BLaER1 treated with 17β-estradiol and CSF1 and Interleukin-3, amounts not matched to agents 10 nM and 100 nM (cell line): ENCODE results near the gene IRGM.
"Not testable (repeated sequence)": the region's sequence is repeated elsewhere in the genome, so short reads cannot be mapped to it uniquely, and the experiment has no call there.

Experiments used
- H3K27ac ChIP-seq, 11 experiments: shearing (Covaris generic); formaldehyde crosslinking; 2 replicates each; pipeline ENCODE4 v1.8.1; 2022
- H3K27me3 ChIP-seq, 11 experiments: shearing (Covaris generic); formaldehyde crosslinking; 2 replicates each; pipeline ENCODE4 v1.8.1; 2022
- H3K36me3 ChIP-seq, 11 experiments: shearing (Covaris generic); formaldehyde crosslinking; 2 replicates each; pipeline ENCODE4 v1.8.1; 2022
- H3K4me1 ChIP-seq, 10 experiments: shearing (Covaris generic); formaldehyde crosslinking; 2 replicates each; pipeline ENCODE4 v1.8.1; 2022
- H3K4me2 ChIP-seq, 11 experiments: shearing (Covaris generic); formaldehyde crosslinking; 2 replicates each; pipeline ENCODE4 v1.8.1; 2022
- H3K4me3 ChIP-seq, 10 experiments: shearing (Covaris generic); formaldehyde crosslinking; 2 replicates each; pipeline ENCODE4 v1.8.1; 2022
- H3K9ac ChIP-seq, 11 experiments: shearing (Covaris generic); formaldehyde crosslinking; 2 replicates each; pipeline ENCODE4 v1.8.1; 2022
- H3K9me3 ChIP-seq, 11 experiments: shearing (Covaris generic); formaldehyde crosslinking; replicated peaks in 1 of 11; 2 replicates each; pipeline ENCODE4 v1.8.1; 2022
- H4K20me1 ChIP-seq, 11 experiments: shearing (Covaris generic); formaldehyde crosslinking; 2 replicates each; pipeline ENCODE4 v1.8.1; 2022
- Cebpa-rat ChIP-seq, 11 experiments: shearing (Covaris generic); IDR thresholded peaks; 2 replicates each; pipeline ENCODE4 v1.8.1; 2022

Gene IRGM, protein sequence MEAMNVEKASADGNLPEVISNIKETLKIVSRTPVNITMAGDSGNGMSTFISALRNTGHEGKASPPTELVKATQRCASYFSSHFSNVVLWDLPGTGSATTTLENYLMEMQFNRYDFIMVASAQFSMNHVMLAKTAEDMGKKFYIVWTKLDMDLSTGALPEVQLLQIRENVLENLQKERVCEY

GRCh38 chr5:150846308-150846653 is at the start of gene IRGM:
Gene IRGM, plus strand, starts transcription at chr5:150846521. Its CDS starts 1,603 bp downstream, at chr5:150848124.
- H3K27me3 ChIP-seq, H3K36me3 ChIP-seq, H4K20me1 ChIP-seq: not testable (repeated sequence)
- H3K27ac ChIP-seq, result peak within 1 kb of the TSS in 9 of 11 experiments; percentile 53 to 79 (median 77); a peak in 18 of 22 replicates
- H3K9me3 ChIP-seq, result peaks cover 6 to 21% (median 15%) of the 10 kb centered on the region in 11 experiments; a peak in 20 of 22 replicates
- H3K4me3 ChIP-seq, result peak within 1 kb of the TSS; percentile 17 to 61 (median 43); a peak in 16 of 20 replicates
- peaks cover 0 to 29% (median 20%) of the 10 kb centered on the region in 10 experiments; a peak in 17 of 20 replicates for H3K4me1 ChIP-seq
- H3K9ac ChIP-seq, result peak within 1 kb of the TSS in 10 of 11 experiments; percentile 8 to 69 (median 62); a peak in 18 of 22 replicates
- peak within 1 kb of the TSS; percentile 70 to 91 (median 85) for H3K4me2 ChIP-seq

DNA sequence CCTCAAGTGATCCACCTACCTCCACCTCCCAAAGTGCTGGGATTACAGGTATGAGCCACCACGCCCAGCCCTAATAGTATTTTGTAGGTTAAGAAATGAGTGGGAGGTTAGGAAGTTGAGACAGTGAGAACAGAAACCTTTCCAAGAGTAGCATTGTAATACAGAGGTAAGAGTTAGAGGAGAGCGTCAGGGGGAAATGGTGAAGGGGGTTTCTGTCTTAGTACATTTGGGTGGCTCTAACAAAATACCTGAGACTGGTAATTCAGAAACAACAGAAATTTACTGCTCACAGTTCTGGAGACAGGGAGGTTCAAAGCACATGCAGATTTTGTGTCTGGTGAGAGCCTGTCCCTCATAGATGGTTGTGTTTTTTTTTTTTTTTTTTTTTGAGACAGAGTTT is 48.9 kb upstream of the IRGM start:
- Histone ChIP-seq H3K9me3 (peaks cover 0 to 7% (median 0%) of the 10 kb centered on the region in 11 experiments; a peak in 4 of 22 replicates), H3K27me3 (no peaks in the 10 kb centered on the region), H3K36me3 (peaks cover 15 to 68% (median 44%) of the 10 kb centered on the region in 11 experiments; a peak in 19 of 22 replicates), H3K4me1 (peaks cover 5 to 28% (median 12%) of the 10 kb centered on the region in 10 experiments; a peak in 17 of 20 replicates), H3K4me3 (no peak overlapping the region), H4K20me1 (peaks cover 0 to 32% (median 7%) of the 10 kb centered on the region in 11 experiments; a peak in 8 of 22 replicates), H3K27ac (no peak overlapping the region), H3K4me2 (no peak overlapping the region), H3K9ac (no peak overlapping the region)
- TF ChIP-seq Cebpa-rat (IDR thresholded peaks at IDR 0.05), result no peak

DNA sequence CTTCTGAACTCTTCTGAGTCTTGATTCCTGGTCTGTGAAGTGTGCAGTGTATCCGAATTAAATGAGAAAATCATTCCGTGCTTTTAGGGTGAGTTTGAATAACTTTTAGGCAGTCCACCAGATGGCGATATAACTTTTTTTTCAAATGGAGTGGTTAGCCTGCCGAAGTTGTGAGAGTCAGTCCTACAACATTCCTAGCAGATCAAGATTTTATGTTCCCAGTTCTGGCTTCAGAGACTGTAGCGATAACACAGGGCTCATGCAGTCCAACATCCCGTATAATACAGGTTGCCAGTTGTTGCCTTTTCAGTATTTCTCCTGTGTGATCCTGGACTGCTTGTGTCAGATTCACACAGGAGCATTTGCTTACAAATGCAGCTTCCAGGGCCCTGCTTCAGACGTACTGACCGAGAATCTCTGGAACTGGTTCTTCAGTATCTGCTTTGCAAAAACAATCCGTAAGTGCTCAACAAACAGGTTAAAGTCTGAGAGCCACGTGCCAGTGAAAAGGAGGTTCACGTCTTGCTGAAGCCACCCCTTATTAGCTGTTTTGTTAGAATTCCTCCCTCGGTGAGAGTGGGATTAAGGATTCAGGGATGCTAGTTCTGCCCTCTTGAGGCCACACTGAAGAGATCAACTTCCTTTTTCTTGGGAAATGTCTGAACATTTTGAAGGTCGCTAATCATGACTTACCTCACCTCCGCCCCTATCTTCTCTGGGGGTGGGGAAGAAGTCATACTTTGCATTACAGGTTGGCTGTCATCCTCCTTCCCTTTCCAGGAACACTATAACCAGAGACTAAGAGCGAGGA is 45.0 kb upstream of the IRGM start:
- H3K27me3 ChIP-seq, result no peaks in the 10 kb centered on the region
- peaks cover 1 to 30% (median 12%) of the 10 kb centered on the region in 11 experiments; a peak in 16 of 22 replicates for H3K36me3 ChIP-seq
- H3K9me3 ChIP-seq, result peaks cover 0 to 14% (median 7%) of the 10 kb centered on the region in 11 experiments; a peak in 9 of 22 replicates
- peak overlapping the region in 1 of 10 experiments; percentile 16; a peak in 1 of 20 replicates for H3K4me3 ChIP-seq
- H3K4me2 ChIP-seq, result peak overlapping the region in 9 of 11 experiments; percentile 8 to 67 (median 47); a peak in 15 of 22 replicates
- TF ChIP-seq Cebpa-rat (IDR thresholded peaks at IDR 0.05), result no peak
- H3K4me1 ChIP-seq, result peaks cover 5 to 13% (median 11%) of the 10 kb centered on the region in 10 experiments; a peak in 15 of 20 replicates
- peak overlapping the region in 3 of 11 experiments; percentile 13 to 24 (median 19); a peak in 2 of 22 replicates for H3K9ac ChIP-seq
- peaks cover 0 to 6% (median 0%) of the 10 kb centered on the region in 11 experiments; a peak in 6 of 22 replicates for H4K20me1 ChIP-seq
- H3K27ac ChIP-seq, result 0 out of 22 replicates have a peak overlapping the region, but pooled peaks of 1 of the 11 experiments have one; percentile 6

GRCh38 chr5:150804388-150804787 is 41.9 kb upstream of the IRGM start:
- Histone ChIP-seq H3K27ac (no peak overlapping the region), H3K4me1 (peaks cover 5 to 13% (median 11%) of the 10 kb centered on the region in 10 experiments; a peak in 15 of 20 replicates), H3K36me3 (no peaks in the 10 kb centered on the region), H3K4me2 (no peak overlapping the region), H3K4me3 (no peak overlapping the region), H3K27me3 (no peaks in the 10 kb centered on the region), H3K9ac (no peak overlapping the region), H4K20me1 (no peaks in the 10 kb centered on the region), H3K9me3 (peaks cover 2 to 20% (median 10%) of the 10 kb centered on the region in 11 experiments; a peak in 18 of 22 replicates)
- no peak for TF ChIP-seq Cebpa-rat (IDR thresholded peaks at IDR 0.05)

GRCh38 chr5:150809363-150809762 is 37.0 kb upstream of the IRGM start:
- Histone ChIP-seq H3K9me3 (peaks cover 5 to 34% (median 17%) of the 10 kb centered on the region in 11 experiments; a peak in 19 of 22 replicates), H3K36me3 (no peaks in the 10 kb centered on the region), H3K27me3 (no peaks in the 10 kb centered on the region), H3K4me2 (no peak overlapping the region), H3K4me1 (no peaks in the 10 kb centered on the region), H3K9ac (no peak overlapping the region), H3K4me3 (no peak overlapping the region), H4K20me1 (no peaks in the 10 kb centered on the region), H3K27ac (no peak overlapping the region)
- no peak for TF ChIP-seq Cebpa-rat (IDR thresholded peaks at IDR 0.05)

- no peak overlapping the region for H3K4me2 ChIP-seq
- no peak overlapping the region for H3K27ac ChIP-seq
- no peak overlapping the region for H3K4me3 ChIP-seq
- H4K20me1 ChIP-seq, result no peaks in the 10 kb centered on the region
- no peaks in the 10 kb centered on the region for H3K36me3 ChIP-seq
- no peak overlapping the region for H3K9ac ChIP-seq
- no peaks in the 10 kb centered on the region for H3K4me1 ChIP-seq
- H3K27me3 ChIP-seq, result no peaks in the 10 kb centered on the region
- H3K9me3 ChIP-seq, result peaks cover 29 to 49% (median 42%) of the 10 kb centered on the region in 11 experiments
- TF ChIP-seq Cebpa-rat (IDR thresholded peaks at IDR 0.05), result no peak
Measured at GRCh38 chr5:150815010-150815409, 31.3 kb upstream of the IRGM start.

DNA sequence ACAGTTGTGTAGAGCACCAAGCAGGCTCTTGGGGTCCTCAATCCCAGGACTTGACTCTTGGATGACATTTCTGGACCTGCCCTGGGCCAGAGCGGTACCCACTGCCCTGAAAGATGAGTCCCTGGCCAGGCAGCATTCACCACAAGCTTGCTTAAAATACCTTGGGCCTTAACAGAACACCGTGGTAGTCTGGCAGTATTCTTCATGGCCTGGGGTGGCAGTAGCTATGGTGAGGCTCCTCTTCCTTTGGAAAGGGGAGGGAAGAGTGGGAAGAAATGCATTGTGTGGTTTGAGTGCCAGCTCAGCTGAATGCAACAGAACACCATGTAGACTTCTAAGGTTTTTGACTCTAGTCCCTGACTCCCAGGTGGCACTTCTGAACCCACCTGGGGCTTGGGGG is 29.4 kb upstream of the IRGM start:
- peaks cover 37 to 62% (median 53%) of the 10 kb centered on the region in 11 experiments for H3K9me3 ChIP-seq
- H3K27me3 ChIP-seq, result no peaks in the 10 kb centered on the region
- H3K4me1 ChIP-seq, result no peaks in the 10 kb centered on the region
- H3K4me2 ChIP-seq, result no peak overlapping the region
- H3K9ac ChIP-seq, result no peak overlapping the region
- H3K36me3 ChIP-seq, result no peaks in the 10 kb centered on the region
- H4K20me1 ChIP-seq, result no peaks in the 10 kb centered on the region
- no peak overlapping the region for H3K27ac ChIP-seq
- no peak overlapping the region for H3K4me3 ChIP-seq
- TF ChIP-seq Cebpa-rat (IDR thresholded peaks at IDR 0.05), result no peak

DNA sequence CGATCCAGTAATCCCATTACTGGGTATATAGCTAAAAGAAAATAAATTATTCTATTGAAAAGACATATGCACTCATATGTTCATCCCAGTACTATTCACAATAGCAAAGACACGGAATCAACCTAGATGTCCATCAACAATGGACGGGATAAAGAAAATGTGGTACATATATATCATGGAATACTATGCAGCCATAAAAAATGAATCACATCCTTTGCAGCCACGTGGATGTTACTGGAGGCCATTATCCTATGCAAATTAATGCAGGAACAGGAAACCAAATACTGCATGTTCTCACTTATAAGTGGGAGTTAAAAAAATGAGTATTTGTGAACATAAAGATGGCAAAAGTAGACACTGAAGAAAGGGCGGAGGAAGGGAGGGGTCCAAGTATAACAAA is 16.6 kb upstream of the IRGM start:
- no peak overlapping the region for H3K9ac ChIP-seq
- no peak overlapping the region for H3K4me3 ChIP-seq
- H3K27me3 ChIP-seq, result no peaks in the 10 kb centered on the region
- no peak for TF ChIP-seq Cebpa-rat (IDR thresholded peaks at IDR 0.05)
- peaks cover 34 to 60% (median 50%) of the 10 kb centered on the region in 11 experiments for H3K9me3 ChIP-seq
- no peaks in the 10 kb centered on the region for H3K36me3 ChIP-seq
- H3K27ac ChIP-seq, result no peak overlapping the region
- no peaks in the 10 kb centered on the region for H3K4me1 ChIP-seq
- no peaks in the 10 kb centered on the region for H4K20me1 ChIP-seq
- no peak overlapping the region for H3K4me2 ChIP-seq

DNA sequence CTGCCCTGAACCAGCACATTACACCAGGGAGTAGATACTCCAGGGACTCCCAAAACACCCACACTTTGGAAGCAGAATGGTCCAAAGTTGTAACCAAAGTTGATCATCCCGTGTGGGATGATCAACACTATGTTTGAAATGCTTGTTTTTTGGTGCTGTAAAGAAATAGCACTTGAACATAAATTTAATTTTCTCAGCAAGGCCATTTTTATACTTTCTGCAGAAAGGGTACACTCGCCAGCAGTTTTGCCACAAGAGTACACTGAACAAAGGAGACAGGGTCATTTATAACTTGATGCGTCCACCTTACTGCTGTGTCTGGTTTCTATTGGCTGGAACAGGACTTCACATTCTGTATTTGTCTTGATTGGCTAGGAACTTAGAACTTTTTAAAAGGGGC is 14.5 kb upstream of the IRGM start:
- H3K4me3 ChIP-seq, H3K27ac ChIP-seq, H3K4me2 ChIP-seq, H3K9ac ChIP-seq, H3K36me3 ChIP-seq, H3K4me1 ChIP-seq, H4K20me1 ChIP-seq, H3K27me3 ChIP-seq: not testable (repeated sequence)
- H3K9me3 ChIP-seq, result peaks cover 37 to 61% (median 52%) of the 10 kb centered on the region in 11 experiments
